CD4-positive, alpha-beta T cell (primary cell): Measurements from ENCODE around the gene PINK1. TPM values are rescaled to one million over a fixed set of nuclear protein-coding genes. Genes with fewer than 3 reads are reported as not detected.
A peak's percentile ranks its signal among the peaks of the same experiment; 100 is the strongest.

Experiments
- ATAC-seq: fragments of 200-7000 bp; cut with Tn5 transposase; one replicate; pipeline ENCODE4 v1.10.0; 2022; ENCODE audit warnings: mild to moderate bottlenecking; ENCODE audit not compliant: poor library complexity
- CTCF ChIA-PET: fragments of 350-600 bp; sonication (Branson Sonifier 250); formaldehyde crosslinking; loops from one replicate; lab custom pipeline; 2021; ENCODE audit warnings: antibody characterized with exemption, inconsistent platforms; lab: Charles Lee
- POLR2A ChIA-PET: fragments of 350-600 bp; sonication (Branson Sonifier 250); formaldehyde crosslinking; loops from one replicate; lab custom pipeline; 2021; ENCODE audit warnings: antibody characterized with exemption, inconsistent platforms; lab: Charles Lee
- DNase-seq, 14 experiments: peaks; one replicate each; pipeline ENCODE4 v3.0.0-alpha.2; 2013 to 2020; ENCODE audit warnings: mixed read lengths in 2 of 14
- H3K27ac ChIP-seq, 2 donors: one replicate each; pipeline versions ENCODE4 v1.5.1 to v1.7.0; 2013; ENCODE audit warnings: low read length in 2 of 2, low read depth in 1 of 2, mild to moderate bottlenecking in 1 of 2
- H3K27me3 ChIP-seq, 2 experiments: 1 replicate in 1 of 2; 2 replicates in 1 of 2; pipeline versions ENCODE4 v1.6.1 to v1.7.0; 2013; ENCODE audit warnings: low read length in 2 of 2, control low read depth in 1 of 2, mild to moderate bottlenecking in 1 of 2, moderate library complexity in 1 of 2; ENCODE audit not compliant: insufficient read depth in 2 of 2, control insufficient read depth in 1 of 2
- H3K36me3 ChIP-seq: one replicate; pipeline ENCODE4 v1.6.1; 2013; ENCODE audit warnings: low read length, control low read depth; ENCODE audit not compliant: insufficient read depth
- H3K4me1 ChIP-seq: one replicate; pipeline ENCODE4 v1.6.1; 2013; ENCODE audit warnings: low read length, control low read depth; ENCODE audit not compliant: insufficient read depth
- H3K4me3 ChIP-seq: one replicate; pipeline ENCODE4 v1.5.1; 2013; ENCODE audit warnings: mild to moderate bottlenecking, low read length, moderate library complexity
- H3K9me3 ChIP-seq, 2 experiments: 1 replicate in 1 of 2; 2 replicates in 1 of 2; pipeline versions ENCODE4 v1.6.1 to v1.7.0; 2013; ENCODE audit warnings: low read length in 2 of 2, mild to moderate bottlenecking in 2 of 2, control low read depth in 1 of 2, moderate library complexity in 1 of 2; ENCODE audit not compliant: control insufficient read depth in 1 of 2, insufficient read depth in 1 of 2
- H3K27ac Mint-ChIP-seq: one replicate; pipeline ENCODE4 v1.8.0; 2020; ENCODE audit warnings: mixed read lengths
- H3K27me3 Mint-ChIP-seq: one replicate; pipeline ENCODE4 v1.8.0; 2021; ENCODE audit warnings: mixed read lengths
- H3K36me3 Mint-ChIP-seq: one replicate; pipeline ENCODE4 v1.8.0; 2021; ENCODE audit warnings: low read depth, mixed read lengths
- H3K4me1 Mint-ChIP-seq: one replicate; pipeline ENCODE4 v1.8.0; 2021; ENCODE audit warnings: low read depth, mixed read lengths
- H3K4me3 Mint-ChIP-seq: one replicate; pipeline ENCODE4 v1.8.0; 2020; ENCODE audit warnings: mild to moderate bottlenecking, mixed read lengths
- H3K9me3 Mint-ChIP-seq: one replicate; pipeline ENCODE4 v1.8.0; 2020; ENCODE audit warnings: mixed read lengths
- CTCF ChIP-seq: fragments of 200-600 bp; IDR thresholded peaks from one replicate; pipeline ENCODE4 v1.8.0; 2022; ENCODE audit warnings: antibody characterized with exemption, mild to moderate bottlenecking
- intact Hi-C, 2 experiments: fragments of 100-400 bp; cut with DNase I in 1 of 2; cut with micrococcal nuclease in 1 of 2; formaldehyde crosslinking; loops; one replicate each; pipeline versions ENCODE4 v1.15.1 to v1.9.0; 2023 to 2025; cut with DNase I, micrococcal nuclease
- total RNA-seq, 174 experiments: library from RNA in 2 of 174; stranded (reverse) in 2 of 174; gene quantifications; one replicate each; pipeline ENCODE4 v1.2.3 and lab custom pipeline; 2021 to 2026

Gene PINK1
- total RNA-seq, 2 experiments from 2014 or later = 6.6 to 7.5 TPM

- Mint-ChIP-seq H3K9me3 (no peaks in the 10 kb centered on the region), H3K27ac (no peak overlapping the region), H3K36me3 (no peaks in the 10 kb centered on the region), H3K4me3 (no peak overlapping the region), H3K27me3 (peaks cover 71% of the 10 kb centered on the region), H3K4me1 (peaks cover 6% of the 10 kb centered on the region)
- intact Hi-C loops = no loop called here
- CTCF ChIA-PET = no interaction called here
- no peak for TF ChIP-seq CTCF
- Histone ChIP-seq H3K36me3 (no peaks in the 10 kb centered on the region), H3K4me1 (peaks cover 5% of the 10 kb centered on the region), H3K4me3 (no peak overlapping the region), H3K27ac (no peak overlapping the region), H3K9me3 (peaks cover 0 to 11% of the 10 kb centered on the region in 2 experiments), H3K27me3 (peaks cover 24 to 35% of the 10 kb centered on the region in 2 experiments)
- ATAC-seq (no peak), DNase-seq (peak in 2 of 14 experiments; percentile 26 to 41)
- POLR2A ChIA-PET = no interaction called here
Observed at GRCh38 chr1:20587661-20588053, 45.6 kb upstream of the PINK1 start.

- POLR2A ChIA-PET = no interaction called here
- H3K36me3 ChIP-seq = no peaks in the 10 kb centered on the region
- peaks cover 0 to 11% of the 10 kb centered on the region in 2 experiments for H3K9me3 ChIP-seq
- H3K4me1 Mint-ChIP-seq = peaks cover 6% of the 10 kb centered on the region
- DNase-seq (no peak), ATAC-seq (no peak)
- intact Hi-C loops = no loop called here
- peaks cover 5% of the 10 kb centered on the region for H3K4me1 ChIP-seq
- TF ChIP-seq CTCF = no peak
- no peak within 1 kb of the TSS for H3K27ac Mint-ChIP-seq
- H3K9me3 Mint-ChIP-seq = no peaks in the 10 kb centered on the region
- H3K27me3 ChIP-seq = peaks cover 24 to 40% of the 10 kb centered on the region in 2 experiments
- no peaks in the 10 kb centered on the region for H3K36me3 Mint-ChIP-seq
- H3K4me3 Mint-ChIP-seq = no peak within 1 kb of the TSS
- H3K4me3 ChIP-seq = peak within 1 kb of the TSS; percentile 18
- H3K27ac ChIP-seq = no peak within 1 kb of the TSS
- H3K27me3 Mint-ChIP-seq = peaks cover 82% of the 10 kb centered on the region
- CTCF ChIA-PET = no interaction called here
Observed at GRCh38 chr1:20588634-20589225, 44.5 kb upstream of the PINK1 start, which contains the start of gene CDA. TSS of gene CDA (plus strand) at chr1:20589097. CDS start at chr1:20589130, 33 bp downstream.

- no peak overlapping the region for H3K27ac Mint-ChIP-seq
- H3K4me3 ChIP-seq = peak overlapping the region; percentile 18
- H3K27me3 Mint-ChIP-seq = peaks cover 82% of the 10 kb centered on the region
Observed at GRCh38 chr1:20589331-20590278, 43.7 kb upstream of the PINK1 start.

More at GRCh38 chr1:20589331-20590278, 43.7 kb upstream of the PINK1 start:
- peaks cover 0 to 11% of the 10 kb centered on the region in 2 experiments for H3K9me3 ChIP-seq
- H3K4me1 Mint-ChIP-seq = peaks cover 6% of the 10 kb centered on the region
- no peak overlapping the region for H3K27ac ChIP-seq
- intact Hi-C loops = no loop called here
- no peaks in the 10 kb centered on the region for H3K36me3 ChIP-seq
- H3K27me3 ChIP-seq = peaks cover 24 to 40% of the 10 kb centered on the region in 2 experiments
- H3K4me3 Mint-ChIP-seq = no peak overlapping the region
- no peak for TF ChIP-seq CTCF
- ATAC-seq (no peak), DNase-seq (peak in 2 of 14 experiments; percentile 40 to 52)
- no peaks in the 10 kb centered on the region for H3K36me3 Mint-ChIP-seq
- ChIA-PET POLR2A (no interaction called here), CTCF (no interaction called here)
- no peaks in the 10 kb centered on the region for H3K9me3 Mint-ChIP-seq
- peaks cover 5% of the 10 kb centered on the region for H3K4me1 ChIP-seq
